WI38 (cell line): ENCODE data around the gene PSMB1.
"Not testable (repeated sequence)": the region's sequence is repeated elsewhere in the genome, so short reads cannot be mapped to it uniquely, and the experiment has no call there.

Experiments
- H3K4me3 ChIP-seq: 2 replicates; pipeline ENCODE4 v1.5.1; 2011; ENCODE audit warnings: low read depth, mild to moderate bottlenecking, control low read depth, low read length
- TF ChIP-seq, protein P1 (sequence below): IDR thresholded peaks from 2 replicates; pipeline ENCODE4 v1.5.1; 2012; ENCODE audit warnings: low read depth, mild to moderate bottlenecking, control low read depth, low read length

The PSMB1 gene

DNA sequence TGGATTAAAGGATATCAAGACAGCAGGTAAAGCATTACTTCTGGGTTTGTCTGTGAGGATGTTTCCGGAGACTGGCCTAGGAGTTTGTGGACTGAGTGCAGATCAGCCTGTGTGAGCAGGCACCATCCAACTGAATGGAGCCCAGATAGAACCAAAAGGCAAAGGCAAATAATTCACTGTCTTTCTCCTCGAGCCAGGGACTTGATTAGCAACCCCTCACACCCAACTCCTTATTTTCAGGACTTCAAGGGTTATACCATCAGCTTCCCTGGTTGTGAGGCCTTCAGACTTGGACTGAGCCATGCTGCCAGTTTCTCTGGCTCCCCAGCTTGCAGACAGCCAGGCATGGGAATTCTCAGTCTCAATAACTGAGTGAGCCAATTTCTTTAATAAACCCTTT, 19.3 kb downstream of the PSMB1 start:
- H3K4me3 ChIP-seq: no peak overlapping the region
- TF ChIP-seq, protein P1, sequence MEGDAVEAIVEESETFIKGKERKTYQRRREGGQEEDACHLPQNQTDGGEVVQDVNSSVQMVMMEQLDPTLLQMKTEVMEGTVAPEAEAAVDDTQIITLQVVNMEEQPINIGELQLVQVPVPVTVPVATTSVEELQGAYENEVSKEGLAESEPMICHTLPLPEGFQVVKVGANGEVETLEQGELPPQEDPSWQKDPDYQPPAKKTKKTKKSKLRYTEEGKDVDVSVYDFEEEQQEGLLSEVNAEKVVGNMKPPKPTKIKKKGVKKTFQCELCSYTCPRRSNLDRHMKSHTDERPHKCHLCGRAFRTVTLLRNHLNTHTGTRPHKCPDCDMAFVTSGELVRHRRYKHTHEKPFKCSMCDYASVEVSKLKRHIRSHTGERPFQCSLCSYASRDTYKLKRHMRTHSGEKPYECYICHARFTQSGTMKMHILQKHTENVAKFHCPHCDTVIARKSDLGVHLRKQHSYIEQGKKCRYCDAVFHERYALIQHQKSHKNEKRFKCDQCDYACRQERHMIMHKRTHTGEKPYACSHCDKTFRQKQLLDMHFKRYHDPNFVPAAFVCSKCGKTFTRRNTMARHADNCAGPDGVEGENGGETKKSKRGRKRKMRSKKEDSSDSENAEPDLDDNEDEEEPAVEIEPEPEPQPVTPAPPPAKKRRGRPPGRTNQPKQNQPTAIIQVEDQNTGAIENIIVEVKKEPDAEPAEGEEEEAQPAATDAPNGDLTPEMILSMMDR: no peak

DNA sequence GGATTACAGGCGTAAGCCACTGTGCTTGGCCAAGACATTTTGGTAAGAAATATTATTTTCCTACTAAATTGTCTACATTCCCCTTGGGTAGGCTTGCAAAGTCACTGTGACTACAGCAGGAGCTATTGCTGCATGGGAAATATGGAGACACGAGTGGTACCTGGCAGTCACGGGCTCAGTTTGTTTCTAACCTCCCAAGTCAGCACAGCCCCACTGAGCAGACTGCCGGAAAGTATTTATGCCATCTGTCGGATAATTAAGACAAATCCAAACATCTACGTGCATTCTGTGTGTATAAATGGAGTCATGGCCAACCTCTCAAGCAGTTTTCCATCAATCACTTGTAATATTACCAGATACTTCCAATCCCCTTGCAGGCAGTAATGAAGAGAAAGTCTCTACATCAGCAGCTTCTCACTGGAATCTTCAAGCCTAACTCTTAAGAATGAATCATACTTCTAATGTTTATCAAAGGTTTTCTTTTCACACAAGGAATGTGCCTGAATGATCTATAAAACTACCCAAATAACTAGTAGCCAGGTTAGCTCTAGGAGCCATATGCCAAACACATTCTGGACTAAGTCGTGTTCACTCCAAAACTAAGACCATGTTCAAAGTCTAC, 20.1 kb downstream of the PSMB1 start:
- TF ChIP-seq, protein P1: no peak
- H3K4me3 ChIP-seq: no peak overlapping the region

DNA sequence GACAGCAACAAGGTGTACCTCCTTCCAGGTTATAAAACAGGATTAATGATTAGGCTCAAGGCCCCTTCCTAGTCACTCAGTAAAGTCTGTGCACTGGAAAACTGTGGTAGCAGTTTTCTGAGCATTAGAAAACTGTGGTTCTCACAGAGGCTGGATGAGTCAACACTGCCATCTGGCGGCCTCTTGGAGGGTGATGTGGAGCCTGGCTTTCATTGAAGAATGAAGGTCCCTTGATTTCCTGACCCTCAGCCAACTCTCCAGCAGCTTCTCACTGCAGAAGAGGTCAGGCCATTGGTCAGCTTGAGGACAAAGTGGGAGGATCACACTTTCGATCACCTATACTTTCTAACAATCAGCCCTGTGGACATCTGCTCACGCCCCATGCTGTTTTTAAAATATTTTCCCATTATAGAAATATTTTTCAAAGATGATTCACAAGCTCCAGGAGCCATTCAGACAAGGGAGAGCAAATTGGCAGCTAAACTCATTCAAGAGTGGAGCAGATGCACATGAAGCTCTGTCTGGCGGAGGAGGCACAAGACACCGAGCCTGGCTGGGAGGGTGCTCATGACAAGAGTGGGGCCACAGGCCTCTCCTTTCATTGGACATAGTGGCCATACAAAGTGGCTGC, 23.2 kb downstream of the PSMB1 start:
- no peak overlapping the region for H3K4me3 ChIP-seq
- TF ChIP-seq, protein P1: peak; percentile 88

DNA sequence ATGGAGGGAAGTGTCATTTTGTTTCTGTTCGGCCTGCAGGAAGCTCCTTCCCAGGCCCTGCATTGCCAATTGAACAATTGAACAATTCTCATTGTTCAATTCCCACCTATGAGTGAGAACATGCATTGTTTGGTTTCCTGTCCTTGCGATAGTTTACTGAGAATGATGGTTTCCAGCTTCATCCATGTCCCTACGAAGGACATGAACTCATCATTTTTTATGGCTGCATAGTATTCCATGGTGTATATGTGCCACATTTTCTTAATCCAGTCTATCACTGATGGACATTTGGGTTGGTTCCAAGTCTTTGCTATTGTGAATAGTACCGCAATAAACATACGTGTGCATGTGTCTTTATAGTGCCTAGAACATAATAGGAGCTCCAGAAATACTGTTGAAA, 25.1 kb downstream of the PSMB1 start:
- not testable (repeated sequence) for H3K4me3 ChIP-seq

DNA sequence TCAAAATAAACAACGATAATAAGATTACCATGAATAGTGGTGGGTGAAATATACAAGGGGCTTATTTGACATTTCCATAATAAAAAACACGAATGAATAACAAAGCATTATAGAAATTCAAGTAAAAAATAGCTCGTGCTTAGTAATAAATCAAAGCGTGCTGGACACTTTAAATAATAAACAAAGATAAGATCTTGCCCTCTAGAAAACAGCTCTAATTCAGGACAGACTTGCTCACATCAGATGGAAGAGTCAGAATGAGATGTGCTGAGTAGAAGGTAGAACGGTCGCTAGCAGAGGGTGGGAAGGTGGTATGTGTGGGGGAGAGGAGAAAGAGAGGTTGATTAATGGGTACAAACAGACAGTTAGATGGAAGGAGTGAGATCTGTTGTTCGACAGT, 27.3 kb downstream of the PSMB1 start:
- TF ChIP-seq, protein P1: no peak
- no peak overlapping the region for H3K4me3 ChIP-seq

DNA sequence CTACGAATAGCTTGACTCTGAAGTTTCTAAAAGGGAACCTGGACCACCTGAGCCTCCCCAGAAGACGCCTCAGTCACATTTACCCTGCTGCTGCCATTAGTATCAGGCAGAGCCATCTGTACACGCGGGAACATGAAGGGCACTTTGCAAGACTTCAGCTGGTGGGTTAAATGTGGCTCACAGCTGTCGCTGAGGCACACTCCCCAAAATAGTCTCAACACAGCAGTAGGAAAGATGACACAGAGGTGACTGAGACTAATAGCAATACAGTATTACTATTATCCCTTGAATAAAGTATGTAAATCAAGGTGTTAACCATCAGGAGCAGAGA, 29.0 kb downstream of the PSMB1 start:
- TF ChIP-seq, protein P1: no peak
- H3K4me3 ChIP-seq: no peak overlapping the region

DNA sequence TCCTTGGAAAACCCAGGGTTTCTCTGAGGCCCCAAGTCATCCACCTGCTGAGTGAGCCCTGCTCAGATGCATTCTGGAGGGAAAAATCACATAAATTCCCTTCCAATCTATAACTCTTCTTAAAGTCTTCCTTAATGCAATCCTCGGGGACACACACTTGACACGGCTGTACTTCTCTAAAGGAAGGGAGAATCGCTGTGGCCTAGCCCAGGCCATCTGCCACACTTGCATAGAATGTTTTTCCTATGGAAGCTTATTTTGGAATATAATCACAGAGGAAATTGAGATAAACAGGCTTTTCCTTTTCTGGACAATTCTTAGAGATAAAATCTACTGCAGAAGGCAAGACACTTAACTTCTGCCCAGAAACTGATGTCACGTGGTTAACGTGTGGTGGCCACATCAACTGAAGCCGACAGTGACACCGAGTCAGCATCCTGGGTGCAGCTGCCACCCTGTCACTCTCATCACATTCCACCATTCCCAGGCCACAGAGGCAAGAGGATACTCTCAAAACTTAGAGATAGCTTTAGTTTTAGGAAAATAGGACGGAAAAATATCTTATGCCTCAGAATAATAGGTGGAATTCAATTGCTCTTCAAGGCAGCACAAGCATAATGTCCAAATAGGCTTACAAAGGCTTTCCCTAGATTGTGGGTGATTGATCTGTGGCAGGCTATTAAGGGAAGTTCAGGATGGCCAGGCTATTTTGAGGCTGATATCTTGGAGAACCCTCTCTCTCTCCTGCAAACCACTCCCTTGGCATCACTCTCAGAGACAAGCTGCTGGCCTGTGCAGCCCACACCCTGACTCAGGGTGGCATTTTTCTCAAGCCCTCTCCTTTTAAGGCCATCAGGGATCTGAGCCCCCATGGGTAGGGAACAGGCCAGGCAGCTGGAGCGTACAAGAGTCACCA, 29.6 kb downstream of the PSMB1 start:
- no peak overlapping the region for H3K4me3 ChIP-seq
- TF ChIP-seq, protein P1: no peak
